Cerebellar cortex (tissue), 1 donor: ENCODE data around the gene SIM2.

ENCODE experiments used
- DNase-seq: peaks from one replicate; pipeline ENCODE4 v3.0.0-alpha.2; 2015; ENCODE audit warnings: low spot score

SIM2 gene

DNA sequence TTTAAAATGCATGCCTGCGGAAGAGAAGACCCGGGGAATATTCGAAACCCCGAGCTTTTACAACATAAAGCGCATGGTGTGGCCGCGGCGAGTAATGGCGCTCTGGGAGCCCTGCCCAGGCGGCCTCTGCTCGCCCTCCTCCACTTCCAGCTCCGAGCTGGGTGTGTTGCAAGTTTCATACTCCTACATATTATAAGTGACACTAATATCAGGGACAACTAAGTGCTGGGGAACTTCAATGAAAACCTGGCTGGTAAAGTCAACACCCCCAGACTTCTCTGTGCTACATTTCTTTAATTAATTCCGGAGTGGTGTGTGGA, 11.8 kb downstream of the SIM2 start:
- DNase-seq = no peak

DNA sequence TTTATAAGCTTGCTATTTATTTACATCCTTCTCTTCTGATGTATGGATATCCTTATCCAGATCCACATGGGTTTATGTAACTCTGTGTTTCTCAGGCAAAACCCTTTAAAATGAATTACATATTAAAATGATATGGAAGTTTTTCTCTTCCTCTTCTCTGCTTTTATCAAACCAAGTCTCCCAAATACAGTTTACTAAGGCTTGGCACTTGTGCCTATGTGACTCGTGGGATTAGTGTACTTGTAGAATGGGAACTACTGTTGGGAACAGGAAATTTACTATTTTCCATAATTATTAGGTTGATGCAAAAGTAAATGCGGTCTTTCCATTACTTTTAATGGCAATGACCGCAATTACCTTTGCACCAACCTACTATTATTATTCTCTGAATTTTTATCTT, 14.8 kb downstream of the SIM2 start:
- no peak for DNase-seq

DNA sequence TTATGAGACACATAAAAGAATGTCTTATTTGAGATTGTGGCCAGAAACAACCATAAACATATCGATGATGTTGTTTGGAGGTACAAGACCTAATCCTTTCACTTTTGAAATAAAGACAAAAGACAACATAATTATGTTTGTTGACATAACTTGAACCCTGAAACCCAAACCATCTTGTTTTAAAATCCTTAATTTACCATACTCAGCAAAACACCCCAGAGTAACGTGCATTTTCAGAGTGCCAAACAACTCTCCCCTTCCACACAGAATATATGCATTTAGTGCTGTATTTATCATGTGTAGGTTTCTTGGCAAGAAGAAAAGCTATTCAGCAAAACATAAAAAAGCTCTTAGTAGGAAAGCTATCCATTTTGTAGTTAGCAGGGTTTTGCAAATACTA, 17.5 kb downstream of the SIM2 start:
- no peak for DNase-seq

DNA sequence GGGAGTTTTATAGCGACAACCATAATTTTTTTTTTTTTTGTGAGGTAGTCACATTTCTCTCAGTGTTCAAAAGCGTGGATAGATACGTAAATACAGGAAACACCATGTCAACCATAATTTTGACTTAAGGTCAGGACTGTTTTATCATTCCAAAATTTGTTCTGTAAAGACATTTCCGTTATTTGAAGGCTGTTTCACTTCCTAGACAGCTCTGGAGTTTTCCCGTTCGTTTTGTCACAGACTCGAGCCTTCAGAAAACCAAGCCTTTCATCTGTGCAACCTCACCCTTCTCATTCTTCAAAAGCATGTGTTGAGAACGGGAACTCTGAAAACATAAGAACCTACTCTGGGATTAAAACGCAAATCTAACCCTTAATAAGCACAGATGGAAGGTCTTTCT, 17.9 kb downstream of the SIM2 start:
- no peak for DNase-seq

DNA sequence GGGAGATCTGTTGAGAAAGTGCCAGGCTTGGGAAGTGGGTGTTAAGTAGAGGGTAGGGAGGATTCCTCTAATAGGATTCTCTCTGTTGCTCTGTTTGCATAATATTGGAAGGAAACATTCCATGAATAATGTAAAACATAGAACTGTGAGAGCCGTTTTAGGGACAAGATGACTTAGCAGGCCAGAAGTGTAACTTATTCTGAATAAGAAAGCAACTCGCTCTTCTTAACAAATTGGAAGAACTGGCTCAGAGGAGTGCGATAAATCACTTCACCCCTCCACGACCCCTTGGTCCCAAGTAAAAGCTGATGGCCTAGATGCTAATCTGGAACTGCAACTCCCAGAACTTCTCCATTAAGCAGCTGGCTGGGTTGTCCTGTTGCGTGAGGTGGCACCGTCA, 19.1 kb downstream of the SIM2 start:
- DNase-seq = no peak

DNA sequence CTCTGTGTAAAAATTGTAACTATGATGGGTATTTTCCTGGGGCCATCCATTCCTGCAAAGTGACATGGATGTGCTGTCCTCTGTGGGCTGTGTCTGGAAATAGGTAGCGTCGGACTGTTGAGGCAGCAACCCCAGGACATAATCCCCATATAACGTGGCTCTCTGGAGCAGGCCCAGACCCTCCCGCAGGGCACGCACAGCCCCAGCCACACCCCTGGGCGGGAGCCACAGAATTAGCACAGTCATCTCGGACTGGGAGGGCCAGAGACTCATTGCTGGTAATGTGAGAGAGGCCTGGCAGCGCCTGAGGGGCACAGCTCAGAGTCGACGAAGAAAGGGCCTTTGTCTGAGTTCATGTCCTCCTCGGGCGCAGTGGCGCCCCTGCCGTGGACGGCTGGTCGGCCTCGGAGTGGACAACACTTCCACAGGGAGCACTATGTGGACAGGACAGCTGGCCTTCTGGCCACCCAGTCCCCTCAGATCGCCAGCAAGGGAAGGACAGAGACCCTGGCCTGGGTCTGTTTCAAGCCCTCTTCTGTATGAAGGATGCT, 20.1 kb downstream of the SIM2 start:
- DNase-seq = no peak

DNA sequence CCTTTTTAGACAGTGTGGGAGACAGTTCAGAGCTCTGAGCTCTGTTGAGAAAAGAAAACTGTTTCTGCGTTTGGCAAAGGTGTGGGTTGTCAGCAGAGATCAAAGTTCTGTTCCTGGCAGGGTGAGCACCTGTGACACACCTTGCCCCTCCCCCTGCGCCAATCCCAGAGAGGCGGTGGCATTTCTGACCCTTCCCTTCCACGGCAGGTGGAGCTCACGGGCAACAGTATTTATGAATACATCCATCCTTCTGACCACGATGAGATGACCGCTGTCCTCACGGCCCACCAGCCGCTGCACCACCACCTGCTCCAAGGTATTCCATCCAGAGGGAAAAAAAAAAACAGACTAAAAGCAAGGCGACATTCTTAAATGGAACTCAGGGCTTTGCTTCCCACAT, 20.7 kb downstream of the SIM2 start:
- DNase-seq = no peak

DNA sequence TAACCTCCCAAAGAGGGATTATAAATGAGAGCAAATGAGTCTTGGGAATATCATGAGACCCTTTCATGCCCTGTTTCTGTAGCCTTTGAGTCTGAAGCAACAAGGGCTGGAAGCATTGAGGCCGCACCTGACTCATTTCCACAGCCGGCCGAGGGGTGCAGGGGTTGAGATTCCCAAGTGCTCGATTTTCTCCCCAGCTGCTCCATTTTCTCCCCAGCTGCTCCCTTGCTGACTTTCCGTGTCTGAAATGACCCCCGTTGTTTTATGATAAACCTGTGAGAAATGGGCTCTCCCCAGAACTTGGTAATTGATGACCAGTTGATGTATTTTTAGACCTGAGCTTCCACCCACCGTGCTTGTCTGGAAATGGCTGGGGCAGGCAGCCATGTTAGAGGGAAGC, 22.9 kb downstream of the SIM2 start:
- DNase-seq = no peak

DNA sequence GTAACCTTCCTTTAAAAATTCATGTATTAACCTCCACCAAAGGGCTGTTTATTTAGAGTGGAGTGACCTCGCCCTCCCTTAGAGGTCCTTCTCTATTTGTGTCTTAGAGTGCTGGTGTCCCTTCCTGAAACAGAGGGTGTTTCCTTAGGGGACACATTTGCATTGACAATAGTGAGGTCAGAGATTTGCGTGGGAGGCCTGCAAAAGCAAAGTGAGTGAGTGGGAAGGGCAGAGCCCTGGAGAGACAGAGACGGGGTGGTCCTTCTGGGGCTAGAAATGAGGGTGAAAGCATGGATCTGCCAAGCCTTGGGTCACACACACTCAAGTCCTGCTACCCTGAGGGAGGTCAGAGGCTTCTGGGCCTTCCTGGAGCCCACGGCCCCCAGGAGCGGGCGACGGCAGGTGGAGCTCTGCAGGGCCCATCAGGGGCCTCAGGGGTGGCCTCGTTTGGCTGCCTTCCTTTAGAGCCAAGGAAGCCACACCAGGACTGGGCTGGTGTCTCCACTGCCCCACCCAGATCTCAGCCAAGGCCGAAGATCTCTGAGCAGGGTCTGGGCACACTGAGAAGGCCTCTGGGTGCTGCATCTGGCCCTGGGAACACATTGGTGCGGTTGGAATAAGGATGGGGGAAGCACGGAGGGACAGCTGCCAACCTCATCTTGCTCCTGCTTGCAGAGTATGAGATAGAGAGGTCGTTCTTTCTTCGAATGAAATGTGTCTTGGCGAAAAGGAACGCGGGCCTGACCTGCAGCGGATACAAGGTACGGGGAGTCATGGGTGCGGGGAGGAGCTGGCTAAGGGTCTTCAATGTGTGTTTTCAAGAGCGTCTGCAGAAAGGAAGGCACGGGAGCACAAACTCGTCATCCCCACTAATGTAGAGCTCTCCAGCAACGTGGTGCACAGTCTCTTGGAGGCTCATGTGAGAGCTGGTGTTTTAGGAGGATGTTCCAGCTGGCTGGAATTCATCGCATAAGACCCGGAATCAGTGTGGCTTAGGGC, 23.8 kb downstream of the SIM2 start:
- no peak for DNase-seq

DNA sequence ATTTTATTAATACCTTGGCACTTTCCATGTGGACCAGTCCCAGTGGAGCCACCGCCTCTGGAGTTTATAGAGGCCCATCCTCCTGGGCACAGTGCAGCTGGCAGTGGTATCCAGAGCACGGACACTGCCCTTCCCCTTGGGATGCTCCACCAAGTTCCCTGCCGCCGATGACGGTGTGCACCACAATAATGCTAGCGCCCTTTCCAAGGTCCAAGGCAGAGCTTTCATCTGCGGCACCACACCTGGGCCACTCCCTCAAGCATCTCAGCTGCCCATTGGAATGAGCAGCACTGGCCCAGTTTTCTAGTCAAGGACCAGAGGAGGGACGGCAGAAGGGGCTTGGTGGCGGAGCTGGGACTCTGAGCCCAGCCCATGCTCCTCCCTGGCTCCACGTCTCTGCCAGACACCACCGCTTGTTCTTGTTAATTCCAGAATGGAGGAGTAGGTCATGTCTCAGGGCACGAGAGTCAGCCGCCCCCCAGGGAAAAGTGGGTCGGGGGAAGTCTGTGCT, 24.5 kb downstream of the SIM2 start:
- no peak for DNase-seq

DNA sequence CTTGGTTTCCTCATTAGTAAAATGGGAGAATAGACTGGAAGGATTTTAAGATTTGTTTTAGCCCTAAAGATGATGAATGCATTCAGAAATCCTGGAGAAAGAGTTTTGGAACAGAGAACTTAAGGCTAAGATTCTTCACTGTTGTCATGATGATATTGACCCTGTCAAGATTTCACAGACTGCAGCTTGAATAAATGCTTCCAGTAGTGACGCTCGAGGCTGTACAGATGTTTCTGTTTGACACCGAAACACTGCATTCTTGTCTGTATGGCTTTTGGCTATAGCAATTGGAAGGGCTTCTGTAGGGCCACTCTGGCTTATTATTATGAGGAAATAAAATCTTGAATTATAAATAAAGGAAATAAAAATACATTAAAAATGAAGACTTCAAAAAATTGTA, 25.7 kb downstream of the SIM2 start:
- DNase-seq = no peak

DNA sequence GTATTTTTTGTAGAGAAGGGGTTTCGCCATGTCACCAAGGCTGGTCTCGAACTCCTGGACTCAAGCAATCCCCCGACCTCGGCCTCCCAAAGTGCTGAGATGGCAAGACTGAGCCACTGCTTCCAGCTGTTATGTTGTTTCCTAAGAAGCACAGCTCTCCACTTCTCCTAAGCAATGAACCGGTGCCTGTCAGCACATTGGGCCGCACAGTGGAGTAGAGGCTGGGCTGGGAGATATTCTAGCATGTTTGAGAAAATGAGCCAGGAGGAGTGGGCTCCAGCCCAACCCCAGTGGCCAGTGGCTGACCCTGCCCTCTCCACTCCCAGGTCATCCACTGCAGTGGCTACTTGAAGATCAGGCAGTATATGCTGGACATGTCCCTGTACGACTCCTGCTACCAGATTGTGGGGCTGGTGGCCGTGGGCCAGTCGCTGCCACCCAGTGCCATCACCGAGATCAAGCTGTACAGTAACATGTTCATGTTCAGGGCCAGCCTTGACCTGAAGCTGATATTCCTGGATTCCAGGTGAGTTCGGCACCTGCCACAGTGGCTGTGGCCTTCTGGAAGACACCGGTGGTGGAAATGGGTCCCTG, 27.0 kb downstream of the SIM2 start:
- no peak for DNase-seq

DNA sequence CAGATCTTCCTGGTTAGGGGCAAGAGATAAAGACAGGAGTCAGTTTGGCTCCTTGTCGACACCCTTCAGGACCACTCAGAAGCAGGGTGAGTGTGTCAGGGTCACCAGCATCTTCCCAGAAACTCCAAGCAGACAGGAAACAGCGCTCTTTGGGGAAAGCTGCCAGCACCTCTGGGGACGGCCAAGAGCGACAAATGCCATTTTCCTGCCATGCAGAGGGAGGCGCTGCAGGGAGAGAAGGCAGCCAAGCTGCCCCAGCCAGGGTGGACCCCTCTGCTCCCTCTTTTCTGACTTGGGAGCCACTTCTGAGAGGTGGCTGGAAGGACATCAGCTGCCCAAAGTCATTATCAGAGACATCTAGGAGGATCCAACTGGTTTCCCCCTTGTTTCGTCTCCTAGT, 29.0 kb downstream of the SIM2 start:
- DNase-seq = no peak

DNA sequence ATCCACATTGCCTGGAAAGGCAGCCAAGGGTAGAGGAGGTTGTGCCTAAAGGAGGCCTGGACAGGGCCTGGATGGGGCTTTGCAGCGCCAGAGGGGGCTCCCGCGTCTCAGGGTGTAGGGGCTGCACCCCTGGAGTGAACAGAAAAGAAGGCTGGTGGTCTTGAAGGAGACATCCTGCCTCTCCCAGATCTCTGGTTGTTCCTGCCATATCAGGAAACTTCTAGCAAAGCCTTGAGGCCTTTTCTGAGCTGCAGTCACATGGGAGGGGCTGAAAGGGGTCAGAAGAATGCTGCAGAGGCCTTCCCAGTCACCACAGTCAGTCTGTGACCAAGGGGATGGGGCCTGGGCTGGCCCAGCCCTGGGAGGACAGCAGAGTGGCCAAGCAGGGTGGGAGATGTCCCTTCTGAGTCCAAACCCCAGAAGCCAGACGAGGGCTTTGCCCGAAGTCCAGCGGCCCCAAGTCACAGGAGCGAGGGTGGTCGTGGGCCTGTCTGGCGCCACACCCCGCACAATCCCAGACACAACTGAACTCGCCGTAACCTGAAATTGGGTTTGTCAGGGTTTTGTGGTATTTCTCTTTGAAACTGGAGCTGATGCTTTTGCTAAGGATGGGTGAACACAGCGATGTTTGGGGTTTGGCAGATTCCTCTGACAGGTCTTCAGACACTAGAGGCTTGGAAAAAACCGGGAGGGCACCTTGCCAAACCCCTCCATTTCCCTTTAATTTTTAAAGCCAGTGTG, 29.6 kb downstream of the SIM2 start:
- no peak for DNase-seq

DNA sequence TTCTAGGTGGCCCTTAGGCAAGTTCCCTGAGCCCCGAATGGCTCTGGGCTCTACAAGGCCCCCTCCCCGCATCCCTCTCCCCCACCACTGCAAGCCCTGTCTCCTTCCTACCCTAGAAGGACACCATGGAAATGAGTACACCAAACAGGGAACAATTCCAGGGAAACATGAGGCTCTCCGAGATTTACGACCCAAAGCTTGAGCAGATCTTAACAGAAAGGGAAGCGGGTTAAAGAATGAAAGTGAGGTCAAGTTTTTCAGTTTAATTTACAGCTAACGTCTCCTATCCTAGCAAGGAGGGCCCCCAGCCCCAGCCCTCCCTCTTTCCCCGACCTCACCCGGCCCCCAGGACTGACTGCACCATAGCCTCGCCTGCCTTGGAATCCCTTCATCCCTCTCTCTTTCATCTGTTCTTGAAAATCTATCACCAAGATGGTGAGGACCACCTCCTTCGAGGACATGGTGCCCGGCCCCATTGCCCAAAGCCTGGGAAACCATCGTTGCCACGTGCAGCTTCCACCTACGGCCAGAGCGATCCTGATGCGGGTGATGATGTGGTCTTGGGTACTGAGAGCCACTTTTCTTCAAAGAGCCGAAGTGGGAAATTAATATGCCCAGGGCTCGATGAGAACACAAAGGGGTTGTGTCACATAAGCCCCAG, 30.5 kb downstream of the SIM2 start:
- no peak for DNase-seq

DNA sequence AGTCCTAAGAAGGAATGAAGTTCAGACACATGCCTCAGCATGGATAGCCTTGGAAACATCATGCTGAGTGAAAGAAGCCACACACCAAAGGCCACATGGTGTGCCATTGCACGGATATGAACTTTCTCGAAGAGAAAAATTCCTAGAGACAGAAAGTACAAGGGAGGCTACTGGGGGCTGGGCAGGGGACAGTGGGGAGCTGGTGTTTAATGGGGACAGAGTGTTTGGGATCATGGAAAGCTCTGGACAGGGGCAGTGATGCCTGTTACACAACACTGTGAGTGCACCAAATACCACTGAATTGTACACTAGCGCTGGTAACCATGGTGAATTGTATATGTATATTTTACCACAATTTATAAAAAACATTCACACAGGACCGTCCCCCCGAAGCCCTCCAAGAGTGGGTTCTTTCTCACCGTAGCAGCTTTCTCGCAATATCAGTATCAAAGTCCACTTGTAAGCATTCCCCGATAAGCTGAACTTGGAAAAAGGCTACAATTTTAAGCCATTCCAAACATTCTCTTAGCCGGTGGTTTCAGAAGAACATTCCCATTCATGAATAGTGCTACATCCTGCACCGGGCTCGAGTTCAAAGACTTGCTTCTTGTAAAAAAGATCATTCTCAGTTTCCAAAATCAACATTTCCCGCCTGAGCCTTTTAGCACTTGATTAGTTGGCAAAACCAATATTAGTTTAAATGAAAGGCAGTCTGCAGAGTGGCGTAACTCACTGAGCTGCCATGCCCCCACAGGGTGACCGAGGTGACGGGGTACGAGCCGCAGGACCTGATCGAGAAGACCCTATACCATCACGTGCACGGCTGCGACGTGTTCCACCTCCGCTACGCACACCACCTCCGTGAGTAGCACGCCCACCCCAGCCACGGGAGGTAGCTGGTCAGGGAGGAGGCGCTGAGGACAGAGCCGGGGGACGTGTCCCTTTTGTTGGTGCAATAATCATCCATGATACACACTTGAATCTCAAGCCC, 31.7 kb downstream of the SIM2 start:
- DNase-seq = no peak

DNA sequence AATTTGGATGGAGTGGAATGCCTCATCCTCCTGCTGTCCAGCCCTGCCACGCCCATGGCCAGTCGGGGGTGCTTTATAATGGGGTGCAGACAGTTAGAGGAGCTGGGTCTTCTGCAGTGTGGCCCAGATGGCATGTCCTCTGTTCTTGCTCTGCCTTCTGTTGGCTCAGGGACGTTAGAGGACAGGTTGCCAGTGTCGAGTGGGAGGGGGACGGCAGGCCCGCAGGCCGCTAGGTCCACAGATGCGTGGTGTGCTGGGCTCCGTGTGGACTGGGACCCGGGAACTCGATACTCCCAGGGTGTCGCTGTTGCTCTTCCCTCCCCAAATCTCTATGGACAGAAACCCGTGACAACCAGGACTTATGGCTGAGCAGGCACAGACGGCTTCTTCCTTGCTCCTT, 33.3 kb downstream of the SIM2 start:
- DNase-seq = no peak

DNA sequence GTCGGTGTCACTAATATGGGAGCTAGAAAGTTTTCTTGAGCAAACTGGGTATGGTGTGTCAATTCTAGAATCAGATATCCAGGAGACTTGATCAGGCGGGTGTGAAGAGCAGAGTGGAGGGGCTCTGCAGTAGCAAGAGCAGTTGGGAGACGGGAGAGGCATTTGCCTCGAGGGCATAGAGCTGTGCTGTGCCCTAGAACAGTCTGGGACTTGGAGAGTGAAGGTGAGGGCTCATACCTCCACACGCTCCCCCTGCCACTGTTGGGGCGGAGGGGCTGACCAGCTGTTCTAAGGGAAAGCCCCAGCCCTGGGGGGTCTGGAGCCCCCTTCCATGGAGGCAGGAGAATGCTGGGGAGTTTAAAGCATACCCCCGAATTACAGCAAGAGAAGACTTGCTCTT, 33.8 kb downstream of the SIM2 start:
- DNase-seq = no peak

DNA sequence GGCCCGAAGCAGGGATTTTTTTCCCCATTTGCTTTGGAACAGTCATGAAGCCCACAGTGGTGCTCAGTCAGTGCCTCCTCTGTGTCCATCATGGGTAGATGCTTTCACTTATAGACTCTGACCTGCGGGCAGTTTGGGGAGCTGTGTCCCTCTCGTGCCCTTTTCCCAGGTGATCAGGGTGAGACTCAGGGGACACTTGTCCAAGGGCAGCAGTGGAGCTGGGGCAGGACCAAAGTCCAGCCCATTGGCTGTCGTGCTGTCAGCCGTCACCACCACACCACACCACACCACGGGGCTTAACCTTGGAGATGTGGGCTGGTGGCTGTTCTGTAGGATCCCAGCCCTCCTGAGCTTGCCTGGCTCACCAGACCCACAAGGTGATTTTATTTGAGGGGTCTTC, 34.9 kb downstream of the SIM2 start:
- no peak for DNase-seq

DNA sequence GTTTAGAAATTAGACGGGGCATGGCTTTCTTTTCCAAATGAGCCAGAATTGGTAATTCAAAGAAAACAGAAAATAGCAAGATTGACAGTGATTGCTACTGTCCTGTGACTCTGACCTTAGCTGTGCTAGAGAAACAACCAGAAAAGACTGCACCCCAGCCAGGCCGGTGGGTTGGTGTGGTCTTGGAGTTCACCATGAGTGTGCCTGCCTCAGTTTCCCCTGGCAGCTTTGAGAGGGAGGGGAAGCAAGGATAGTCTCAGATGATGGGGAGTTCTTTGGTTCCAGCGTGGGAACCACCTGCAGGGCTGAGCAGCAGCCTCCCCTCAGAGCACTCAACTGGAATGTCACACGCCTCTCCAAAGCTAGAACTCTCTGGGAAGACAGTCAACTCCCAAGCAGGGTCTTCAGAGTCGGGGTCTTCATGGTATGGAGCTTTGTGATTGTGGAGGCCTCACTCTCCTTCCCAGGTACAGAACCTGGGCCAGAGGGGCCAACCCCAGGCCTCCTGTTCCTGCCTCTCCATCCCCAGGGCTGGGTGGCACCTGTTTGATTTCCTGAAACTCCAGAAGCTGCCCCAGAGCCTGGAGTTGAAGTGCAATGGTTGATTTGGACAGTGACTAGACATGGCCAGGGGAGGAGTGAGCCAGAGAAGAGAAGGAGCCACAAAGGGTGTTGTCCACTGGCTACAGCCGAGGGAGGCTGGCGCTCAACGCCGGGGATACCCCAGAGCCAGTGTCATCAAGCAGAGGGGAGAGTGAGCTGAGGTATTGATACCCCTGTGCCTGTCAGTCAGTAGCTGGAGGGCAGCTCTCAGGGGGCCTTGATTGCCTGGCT, 35.7 kb downstream of the SIM2 start:
- DNase-seq = no peak
